Panc1 (cell line): ENCODE results near the gene SCN10A.

Source experiments
- CTCF ChIP-seq: fragments of 450-650 bp; IDR thresholded peaks from 2 replicates; pipeline ENCODE4 v1.5.1; 2017; ENCODE audit warnings: mild to moderate bottlenecking
- SIN3A ChIP-seq: IDR thresholded peaks from 2 replicates; pipeline ENCODE4 v1.6.1; 2012; ENCODE audit warnings: low read depth, mild to moderate bottlenecking, low read length, moderate library complexity, borderline replicate concordance; ENCODE audit not compliant: insufficient read depth

GRCh38 chr3:38823722-38824121 is 7.7 kb upstream of the SCN10A start:
- TF ChIP-seq CTCF (no peak), SIN3A (no peak)
